HG03342 (cell line): ENCODE data around the gene SPIRE1.
"Not testable (repeated sequence)": the region's sequence is repeated elsewhere in the genome, so short reads cannot be mapped to it uniquely, and the experiment has no call there.

Experiments used
- ATAC-seq: cut with Tn5 transposase; IDR thresholded peaks from one replicate; pipeline ENCODE4 v1.9.1; 2021; ENCODE audit warnings: mild to moderate bottlenecking, moderate library complexity; ENCODE audit not compliant: unreplicated experiment

SPIRE1 gene

GRCh38 chr18:12599966-12600365 lies 57.9 kb downstream of the SPIRE1 start:
- ATAC-seq, result no peak

GRCh38 chr18:12599543-12599942 lies 58.4 kb downstream of the SPIRE1 start:
- no peak for ATAC-seq

- ATAC-seq, result no peak
These were observed 59.6 kb downstream of the SPIRE1 start for GRCh38 chr18:12598181-12598930.

- ATAC-seq, result no peak
These were observed 60.1 kb downstream of the SPIRE1 start for GRCh38 chr18:12597760-12598159.

GRCh38 chr18:12595571-12596255 lies 62.2 kb downstream of the SPIRE1 start:
- ATAC-seq, result no peak

GRCh38 chr18:12593866-12594265 lies 64.0 kb downstream of the SPIRE1 start:
- ATAC-seq, result no peak

GRCh38 chr18:12592597-12593127 lies 65.2 kb downstream of the SPIRE1 start:
- no peak for ATAC-seq

- ATAC-seq, result no peak
These were observed 68.5 kb downstream of the SPIRE1 start for GRCh38 chr18:12589448-12589847.

- no peak for ATAC-seq
These were observed 71.0 kb downstream of the SPIRE1 start for GRCh38 chr18:12586956-12587355.

- no peak for ATAC-seq
These were observed 72.7 kb downstream of the SPIRE1 start for GRCh38 chr18:12585218-12585617.

GRCh38 chr18:12580630-12581342 lies 77.1 kb downstream of the SPIRE1 start:
- ATAC-seq, result no peak

- ATAC-seq, result no peak
These were observed 78.1 kb downstream of the SPIRE1 start for GRCh38 chr18:12579775-12580174.

- ATAC-seq, result no peak
These were observed 80.1 kb downstream of the SPIRE1 start for GRCh38 chr18:12577848-12578247.

GRCh38 chr18:12574494-12575185 lies 83.3 kb downstream of the SPIRE1 start:
- no peak for ATAC-seq

GRCh38 chr18:12571630-12572029 lies 86.3 kb downstream of the SPIRE1 start:
- ATAC-seq, result no peak

- ATAC-seq, result no peak
These were observed 88.1 kb downstream of the SPIRE1 start for GRCh38 chr18:12569791-12570190.

- no peak for ATAC-seq
These were observed 90.1 kb downstream of the SPIRE1 start for GRCh38 chr18:12567849-12568248.

GRCh38 chr18:12564861-12565260 lies 93.0 kb downstream of the SPIRE1 start:
- ATAC-seq, result no peak

GRCh38 chr18:12564378-12564777 lies 93.5 kb downstream of the SPIRE1 start:
- ATAC-seq, result no peak

GRCh38 chr18:12560600-12560999 lies 97.3 kb downstream of the SPIRE1 start:
- not testable (repeated sequence) for ATAC-seq

GRCh38 chr18:12559319-12559718 lies 98.6 kb downstream of the SPIRE1 start:
- no peak for ATAC-seq
